Stimulated activated CD8-positive, alpha-beta memory T cell treated with anti-CD3 and anti-CD28 coated beads, Interleukin-2, amount 100 ng/mL, for 1 hour (primary cell): ENCODE measurements around the gene AHNAK2.

Experiments
- DNase-seq, 2 donors: peaks; one replicate each; pipeline ENCODE4 v3.0.0-alpha.2; 2020; ENCODE audit warnings: low read depth in 2 of 2

The AHNAK2 gene

DNA sequence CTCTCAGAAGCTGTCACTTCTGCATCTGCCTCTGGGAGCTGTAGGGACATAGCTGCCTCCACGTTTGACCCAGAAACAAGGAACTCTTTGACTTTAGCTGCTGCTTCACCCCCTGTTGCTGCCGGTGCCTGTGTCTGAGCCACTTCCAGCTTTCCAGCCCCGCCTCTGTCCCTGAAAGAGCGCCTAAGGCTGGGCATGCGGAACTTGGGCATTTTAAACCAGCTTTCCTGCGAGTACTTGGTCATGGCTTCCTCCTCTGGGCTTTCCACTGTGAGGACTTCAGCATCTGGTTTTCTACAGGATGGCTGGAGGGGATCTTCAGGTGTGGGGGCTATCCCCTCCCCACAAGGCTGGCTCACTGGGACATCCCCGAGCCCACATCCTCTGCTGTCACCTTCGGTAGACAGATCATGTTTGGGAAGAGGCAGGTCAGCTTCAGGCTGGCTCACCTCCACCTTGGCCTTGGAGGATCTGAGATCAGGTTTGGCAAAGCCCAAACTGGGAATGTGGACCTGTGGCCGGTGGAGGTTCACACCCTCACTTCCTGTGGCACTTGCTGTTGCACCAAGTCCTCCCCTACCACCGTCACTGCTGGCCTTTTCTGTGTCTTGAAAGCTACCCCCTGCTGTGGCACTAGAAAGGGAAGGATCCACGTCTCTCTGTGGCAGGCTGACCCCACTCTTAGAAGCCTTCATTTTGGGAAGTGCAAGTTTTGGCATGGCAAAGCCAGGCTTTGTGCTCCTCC, 38.3 kb downstream of the AHNAK2 start:
- no peak for DNase-seq

DNA sequence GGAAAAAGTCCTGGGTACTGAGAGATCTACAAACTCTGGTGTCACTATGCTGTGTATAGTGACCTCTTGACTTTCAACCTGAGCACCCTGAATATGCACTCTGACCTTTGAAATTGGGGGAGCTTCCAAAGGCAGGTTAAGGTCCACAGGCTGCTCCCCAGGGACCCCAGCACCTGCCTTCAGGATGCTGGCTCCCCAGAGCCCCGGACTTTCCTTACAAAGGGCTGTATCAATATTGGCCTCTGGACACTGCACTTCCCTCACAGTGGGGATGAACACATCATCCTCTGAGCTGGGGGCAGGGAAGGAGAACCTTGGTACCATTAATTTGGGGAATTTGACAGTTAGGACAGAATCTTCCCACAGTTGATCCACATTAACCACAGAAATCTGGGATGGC, 39.2 kb downstream of the AHNAK2 start:
- no peak for DNase-seq

DNA sequence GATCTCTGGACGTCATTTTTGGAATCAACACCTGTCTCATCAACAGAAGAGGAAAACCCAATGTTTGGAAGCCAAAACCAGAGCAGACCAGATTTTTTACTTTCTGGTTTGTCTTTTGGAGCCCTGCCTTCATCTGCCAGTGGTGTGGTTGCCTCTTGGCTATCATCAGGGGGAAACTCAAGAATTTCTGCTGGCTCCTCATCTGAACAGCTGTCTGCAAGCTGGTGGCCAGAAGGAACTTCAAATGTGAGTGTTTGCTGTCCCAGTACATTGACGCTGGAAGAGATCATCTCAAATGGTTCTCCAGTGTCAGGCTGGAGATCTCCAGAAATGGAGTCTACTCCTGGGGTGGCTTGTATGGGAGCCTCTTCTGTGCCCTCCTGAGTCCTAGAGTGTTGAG, 39.7 kb downstream of the AHNAK2 start:
- DNase-seq, result no peak

DNA sequence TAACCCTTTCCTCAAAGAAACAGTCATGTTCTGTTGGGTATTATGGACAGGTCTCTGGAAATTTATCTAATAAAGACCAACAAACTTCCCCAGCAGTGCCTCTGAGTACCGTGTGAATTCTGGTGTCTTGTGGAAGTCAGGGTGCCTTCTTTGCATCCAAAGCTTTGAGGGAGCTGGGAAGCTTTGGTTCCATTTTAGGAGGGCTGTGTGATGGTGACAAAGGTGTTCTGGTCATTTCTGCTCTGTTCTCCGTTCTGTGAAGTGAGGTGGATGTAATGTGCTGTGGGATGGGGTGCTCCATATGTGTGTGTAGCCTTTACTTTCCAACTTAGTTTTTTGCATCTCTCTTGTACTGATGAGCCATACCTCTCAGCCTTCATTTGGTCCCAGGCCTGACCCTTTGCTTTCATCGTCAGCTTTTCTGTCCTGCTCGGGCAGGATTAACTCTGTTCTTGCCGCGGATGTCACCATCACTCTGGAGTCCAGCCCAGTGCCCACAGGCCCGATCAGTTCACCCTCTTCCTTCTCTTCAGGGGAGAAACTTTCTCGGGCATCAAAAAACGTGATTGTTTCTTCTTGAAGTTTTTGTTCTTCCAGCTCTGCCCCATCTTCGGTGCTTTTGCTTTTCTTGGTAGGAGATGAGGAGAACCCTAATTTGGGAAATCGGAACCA, 40.3 kb downstream of the AHNAK2 start:
- DNase-seq, result no peak

DNA sequence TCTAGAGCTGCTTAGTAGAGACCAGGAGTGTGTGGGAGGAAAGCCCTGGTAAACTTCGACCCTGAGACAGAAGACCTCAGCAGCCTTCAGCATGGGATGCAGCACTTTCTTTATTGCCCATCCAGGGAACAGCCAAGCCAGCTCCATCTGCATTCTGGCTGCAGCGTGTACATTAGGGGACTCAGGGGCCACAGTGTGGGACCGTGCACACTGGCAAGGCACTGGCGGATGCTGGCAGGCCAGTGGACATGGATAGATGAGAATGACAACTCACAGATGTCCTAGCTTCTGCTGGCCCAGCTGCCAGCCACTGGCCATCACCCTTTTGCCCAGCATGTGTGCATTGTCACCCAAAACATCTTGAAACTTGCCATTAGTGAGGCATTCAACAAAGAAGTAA, 41.0 kb downstream of the AHNAK2 start:
- no peak for DNase-seq

DNA sequence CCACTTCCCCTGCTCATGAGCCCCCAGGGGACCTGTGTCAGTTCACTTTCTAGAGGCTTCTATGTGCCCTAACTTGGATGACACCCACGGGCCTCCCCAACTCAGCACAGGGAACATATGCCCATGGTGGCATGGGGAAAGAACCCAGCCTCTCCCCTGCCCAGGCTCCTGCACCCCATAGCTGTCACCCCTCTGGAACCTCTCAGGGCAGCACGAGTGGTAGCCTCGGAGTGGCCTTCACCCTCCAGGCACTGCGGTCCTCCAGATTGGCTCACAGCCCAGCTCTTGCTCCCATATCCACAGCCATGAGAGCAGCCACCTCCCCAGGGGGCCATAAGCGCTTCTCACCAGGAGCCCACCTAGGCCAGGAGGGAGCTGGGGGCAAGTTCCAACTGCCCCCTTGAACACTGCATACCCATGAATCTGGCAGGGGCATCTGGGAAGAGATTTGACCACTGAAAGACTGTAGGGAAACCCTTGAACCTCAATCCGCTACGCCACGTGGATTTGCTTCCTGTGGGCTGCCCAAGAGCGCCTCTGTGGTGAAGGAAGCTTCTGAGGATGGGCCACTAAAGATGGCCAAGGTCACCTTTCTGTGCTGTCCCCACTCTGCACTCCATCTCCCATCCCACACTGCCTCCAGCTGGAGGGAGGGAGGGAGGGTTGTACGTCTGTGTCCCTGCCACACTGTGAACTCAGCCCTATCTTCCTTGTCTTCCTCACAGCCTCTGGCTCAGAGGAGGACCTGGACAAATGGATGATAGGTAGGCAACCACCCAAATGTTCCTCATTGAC, 41.6 kb downstream of the AHNAK2 start:
- no peak for DNase-seq

DNA sequence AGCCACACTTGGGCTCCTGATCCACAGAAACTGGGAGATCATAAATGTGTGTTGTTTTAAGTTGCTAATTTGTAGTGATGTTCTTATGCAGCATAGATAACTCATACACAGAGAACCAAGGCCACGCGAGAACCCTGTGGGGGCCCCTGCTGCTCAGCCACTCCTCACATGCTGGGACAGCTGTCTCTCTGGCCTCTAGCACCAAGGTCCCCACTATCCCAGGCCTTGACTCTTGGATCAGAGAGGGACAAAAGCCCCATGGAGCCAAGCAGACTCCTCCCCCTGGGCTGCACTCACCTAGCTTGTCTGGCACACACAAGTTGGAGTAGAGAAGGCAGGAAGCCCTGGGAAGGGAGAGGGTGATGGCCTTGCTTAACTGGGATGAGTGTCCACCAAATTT, 42.2 kb downstream of the AHNAK2 start:
- no peak for DNase-seq

DNA sequence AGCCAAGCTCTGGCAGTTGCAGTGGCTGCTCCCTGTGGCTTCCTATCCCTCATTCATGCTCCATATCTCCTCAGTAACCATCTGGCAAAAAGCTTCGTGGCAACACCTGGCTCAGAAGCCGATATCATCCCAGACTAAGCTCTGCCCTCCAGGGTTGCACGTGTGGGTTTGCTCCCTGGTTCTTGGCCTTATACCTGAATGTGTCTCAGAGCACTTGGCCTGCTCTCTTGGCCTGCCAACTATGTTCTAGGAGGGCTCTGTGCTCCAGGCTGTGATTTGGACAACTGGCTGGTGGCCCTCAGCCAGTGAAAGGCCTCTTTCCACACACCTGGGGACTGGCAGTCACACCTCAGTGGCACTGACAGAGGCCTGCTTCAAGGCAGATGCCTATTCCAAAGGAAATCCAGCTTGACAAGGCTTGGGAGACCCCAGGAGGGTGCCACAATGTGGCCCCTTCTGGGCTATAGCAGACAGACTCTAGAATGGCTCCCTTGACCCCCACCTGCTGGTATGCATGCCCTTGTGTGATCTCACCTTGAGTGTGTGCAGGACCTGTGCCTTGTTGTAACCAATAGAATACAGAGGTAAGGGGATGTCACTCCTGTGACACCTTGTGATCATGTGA, 43.0 kb downstream of the AHNAK2 start:
- no peak for DNase-seq

DNA sequence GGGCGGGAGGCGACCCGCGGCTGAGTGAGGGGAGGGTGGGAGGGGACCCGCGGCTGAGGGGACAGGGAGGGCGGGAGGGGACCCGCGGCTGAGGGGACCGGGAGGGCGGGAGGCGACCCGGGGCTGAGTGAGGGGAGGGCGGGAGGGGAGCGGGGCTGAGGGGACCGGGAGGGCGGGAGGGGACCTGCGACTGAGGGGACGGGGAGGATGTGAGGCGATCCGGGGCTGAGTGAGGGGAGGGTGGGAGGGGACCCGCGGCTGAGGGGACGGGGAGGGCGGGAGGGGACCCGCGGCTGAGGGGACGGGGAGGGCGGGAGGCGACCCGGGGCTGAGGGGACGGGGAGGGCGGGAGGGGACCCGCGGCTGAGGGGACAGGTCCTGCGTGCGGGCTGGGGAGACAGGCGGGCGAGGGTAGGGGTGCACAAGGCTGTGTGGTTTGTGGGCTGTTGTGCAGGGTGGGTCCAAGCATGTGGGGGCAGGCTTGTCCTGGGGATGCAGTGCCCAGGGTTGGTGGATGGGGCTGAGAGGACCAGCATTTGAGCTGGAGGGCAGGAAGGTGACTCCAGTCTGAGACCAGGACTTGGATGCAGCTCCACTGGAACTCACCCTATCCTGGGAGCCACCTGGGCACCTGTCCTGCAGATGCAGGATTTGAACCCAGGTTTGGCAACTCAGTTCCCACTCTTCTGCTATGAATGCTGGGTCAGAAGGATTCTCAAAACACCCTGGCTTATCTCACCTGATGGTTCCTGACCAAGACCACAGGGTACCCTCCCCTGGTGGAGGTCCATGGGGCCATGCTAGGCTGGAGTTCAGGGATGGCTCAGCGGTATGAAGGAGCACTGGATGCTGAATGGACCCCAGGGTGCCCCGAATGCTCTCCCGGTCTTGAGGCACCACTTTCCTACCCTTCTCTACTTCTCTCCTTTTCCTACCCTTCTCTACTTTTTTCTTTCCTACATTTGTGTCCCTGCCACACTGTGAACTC, 44.1 kb downstream of the AHNAK2 start:
- no peak for DNase-seq

DNA sequence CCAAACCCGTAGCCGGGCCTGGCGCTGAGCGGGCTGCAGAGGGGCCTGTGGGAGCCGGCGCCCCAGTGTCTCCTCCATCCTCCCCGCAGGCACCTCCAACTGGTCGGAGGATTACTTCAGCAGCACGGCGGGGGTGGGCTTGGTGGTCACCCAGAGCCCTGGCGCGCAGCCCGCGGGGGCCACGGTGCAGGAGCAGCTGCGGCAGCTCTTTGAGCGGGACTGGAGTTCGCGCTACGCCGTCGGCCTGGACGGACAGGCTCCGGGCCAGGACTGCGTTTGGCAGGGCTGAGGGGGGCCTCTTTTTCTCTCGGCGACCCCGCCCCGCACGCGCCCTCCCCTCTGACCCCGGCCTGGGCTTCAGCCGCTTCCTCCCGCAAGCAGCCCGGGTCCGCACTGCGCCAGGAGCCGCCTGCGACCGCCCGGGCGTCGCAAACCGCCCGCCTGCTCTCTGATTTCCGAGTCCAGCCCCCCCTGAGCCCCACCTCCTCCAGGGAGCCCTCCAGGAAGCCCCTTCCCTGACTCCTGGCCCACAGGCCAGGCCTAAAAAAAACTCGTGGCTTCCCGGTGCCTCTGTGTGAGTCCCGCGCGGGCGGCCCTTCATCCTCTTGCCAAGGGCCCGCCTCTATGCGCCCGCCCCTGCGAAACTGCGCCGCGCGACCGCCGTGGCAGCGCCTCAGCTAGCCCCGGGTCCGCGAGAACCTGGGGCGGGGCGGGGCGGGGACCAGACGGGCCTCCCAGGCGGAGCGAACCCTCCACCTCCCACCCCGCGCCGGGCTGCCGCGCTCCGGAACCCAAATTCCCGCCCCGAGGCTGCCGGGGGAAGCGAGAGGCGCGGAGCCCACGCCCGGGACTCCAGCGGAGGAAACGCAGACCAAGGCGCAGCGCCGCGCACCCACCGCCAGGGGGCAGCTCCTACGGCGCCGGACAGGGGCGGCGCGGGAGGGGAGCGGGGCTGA, 45.2 kb downstream of the AHNAK2 start:
- peak; percentile 71 to 72 for DNase-seq

DNA sequence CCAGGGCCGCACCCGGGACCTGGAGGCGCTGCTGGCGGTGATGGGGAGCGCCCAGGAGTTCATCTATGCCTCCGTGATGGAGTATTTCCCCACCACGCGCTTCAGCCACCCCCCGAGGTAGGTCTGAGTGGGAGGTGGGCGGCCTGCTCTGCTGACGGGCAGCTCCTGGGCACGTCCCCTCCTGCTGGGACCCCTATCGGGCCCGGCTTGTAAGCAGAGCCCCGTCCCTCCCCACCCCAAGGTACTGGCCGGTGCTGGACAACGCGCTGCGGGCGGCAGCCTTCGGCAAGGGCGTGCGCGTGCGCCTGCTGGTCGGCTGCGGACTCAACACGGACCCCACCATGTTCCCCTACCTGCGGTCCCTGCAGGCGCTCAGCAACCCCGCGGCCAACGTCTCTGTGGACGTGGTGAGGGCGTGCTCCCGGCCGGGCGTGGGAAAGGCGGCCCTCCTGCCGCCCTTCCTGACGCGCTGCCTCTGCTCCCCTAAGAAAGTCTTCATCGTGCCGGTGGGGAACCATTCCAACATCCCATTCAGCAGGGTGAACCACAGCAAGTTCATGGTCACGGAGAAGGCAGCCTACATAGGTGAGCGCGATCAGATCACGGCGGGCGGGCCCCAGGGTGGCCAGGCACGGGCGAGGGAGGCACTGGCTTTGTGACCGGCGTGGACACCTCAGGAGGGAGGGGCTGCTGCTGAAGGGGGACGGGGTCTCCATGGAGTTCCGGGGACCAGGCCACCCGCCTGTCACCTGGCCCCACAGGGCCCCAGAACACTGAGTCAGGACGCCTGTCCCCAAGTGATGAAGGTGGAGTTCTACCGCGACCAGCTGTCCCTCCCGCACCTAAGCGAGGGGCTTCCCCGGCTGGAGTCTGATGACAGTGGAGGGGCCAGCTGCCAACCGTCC, 46.2 kb downstream of the AHNAK2 start:
- no peak for DNase-seq

DNA sequence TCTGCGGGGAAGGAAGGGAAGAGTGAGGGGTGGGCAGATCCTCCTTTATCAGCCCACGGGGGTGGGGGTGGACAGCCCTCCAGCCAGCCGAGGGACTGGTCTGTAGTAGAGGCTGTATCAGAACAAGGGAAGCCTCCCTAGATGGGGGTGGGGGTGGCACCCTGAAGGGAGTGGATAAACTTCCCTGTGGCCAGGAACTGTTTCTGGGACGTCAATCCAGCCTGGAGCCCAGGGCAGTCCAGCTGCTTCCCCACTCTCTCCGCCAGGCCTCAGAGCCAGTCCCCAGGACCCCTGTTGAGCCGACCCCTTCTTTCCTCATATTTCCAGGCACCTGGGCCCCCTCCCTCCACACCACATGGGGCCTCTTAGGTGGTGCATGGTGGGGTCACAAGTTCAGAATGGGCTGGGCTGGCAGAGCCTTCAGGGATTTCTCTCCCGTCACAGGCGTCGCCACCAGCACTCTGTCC, 46.8 kb downstream of the AHNAK2 start:
- no peak for DNase-seq

DNA sequence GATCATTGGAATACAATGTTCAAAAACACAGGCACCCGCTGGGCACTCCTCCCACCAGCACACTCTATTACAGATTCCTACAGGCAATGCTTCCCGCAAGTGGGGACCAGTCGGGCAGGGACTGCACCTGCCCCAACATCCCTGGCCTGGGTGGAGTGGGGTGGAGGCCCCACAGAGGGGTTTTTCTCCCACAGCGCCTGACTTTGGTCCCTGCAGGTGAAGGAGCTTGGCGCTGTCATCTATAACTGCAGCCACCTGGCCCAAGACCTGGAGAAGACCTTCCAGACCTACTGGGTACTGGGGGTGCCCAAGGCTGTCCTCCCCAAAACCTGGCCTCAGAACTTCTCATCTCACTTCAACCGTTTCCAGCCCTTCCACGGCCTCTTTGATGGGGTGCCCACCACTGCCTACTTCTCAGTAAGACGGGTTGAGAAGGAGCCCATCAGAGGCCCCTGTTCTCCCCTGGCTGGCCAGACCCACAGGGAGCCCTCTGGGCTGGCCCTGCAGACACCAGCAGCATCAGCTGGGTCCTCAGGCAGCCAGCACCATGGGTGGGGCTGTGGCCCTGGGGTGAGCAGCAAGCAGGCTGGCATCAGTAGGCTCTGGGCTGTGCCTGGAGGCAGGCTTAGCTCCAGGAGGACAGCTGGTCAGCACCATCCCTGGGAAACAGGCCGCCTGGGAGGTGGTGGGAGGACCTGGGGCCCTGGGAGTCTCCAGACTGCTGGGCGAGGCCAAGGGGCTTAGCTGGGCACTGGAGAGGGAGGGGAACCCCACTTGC, 47.5 kb downstream of the AHNAK2 start:
- no peak for DNase-seq

DNA sequence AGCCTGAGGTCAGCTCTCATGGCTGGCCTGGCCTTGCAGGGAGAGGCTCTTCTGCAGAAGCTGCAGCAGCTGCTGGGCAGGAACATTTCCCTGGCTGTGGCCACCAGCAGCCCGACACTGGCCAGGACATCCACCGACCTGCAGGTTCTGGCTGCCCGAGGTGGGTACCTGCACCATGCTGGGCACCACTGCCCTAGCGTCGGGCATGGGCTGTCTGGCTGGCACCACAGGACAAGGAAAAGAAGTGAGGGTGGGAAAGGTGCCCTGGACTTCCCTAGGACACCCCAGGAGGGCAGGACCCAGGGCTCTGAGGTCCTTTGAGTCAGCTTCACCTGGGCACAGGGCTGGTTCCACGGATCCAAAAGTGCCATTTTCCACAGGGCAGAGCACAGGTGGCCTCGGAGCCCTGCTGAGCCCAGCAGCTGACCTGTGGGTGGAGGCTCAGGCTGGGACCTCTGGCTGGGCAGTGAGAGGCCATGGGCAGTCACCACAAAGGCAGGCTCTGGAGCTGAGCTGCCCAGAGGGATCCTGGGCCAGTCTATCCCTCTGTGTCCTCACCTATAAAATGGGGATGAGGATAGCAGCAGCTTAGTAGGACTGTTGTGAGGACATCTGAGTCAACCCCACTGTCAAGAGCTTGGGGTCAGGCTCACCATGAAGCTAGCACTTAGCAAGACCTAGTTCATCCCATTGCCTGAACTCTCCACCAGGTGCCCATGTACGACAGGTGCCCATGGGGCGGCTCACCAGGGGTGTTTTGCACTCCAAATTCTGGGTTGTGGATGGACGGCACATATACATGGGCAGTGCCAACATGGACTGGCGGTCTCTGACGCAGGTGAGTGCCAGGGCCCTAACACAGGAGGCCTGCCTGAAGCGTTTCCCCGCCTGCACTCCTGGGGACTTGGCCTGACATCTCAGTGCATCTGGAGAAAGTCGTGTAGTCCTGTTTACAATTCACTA, 48.6 kb downstream of the AHNAK2 start:
- DNase-seq, result no peak

DNA sequence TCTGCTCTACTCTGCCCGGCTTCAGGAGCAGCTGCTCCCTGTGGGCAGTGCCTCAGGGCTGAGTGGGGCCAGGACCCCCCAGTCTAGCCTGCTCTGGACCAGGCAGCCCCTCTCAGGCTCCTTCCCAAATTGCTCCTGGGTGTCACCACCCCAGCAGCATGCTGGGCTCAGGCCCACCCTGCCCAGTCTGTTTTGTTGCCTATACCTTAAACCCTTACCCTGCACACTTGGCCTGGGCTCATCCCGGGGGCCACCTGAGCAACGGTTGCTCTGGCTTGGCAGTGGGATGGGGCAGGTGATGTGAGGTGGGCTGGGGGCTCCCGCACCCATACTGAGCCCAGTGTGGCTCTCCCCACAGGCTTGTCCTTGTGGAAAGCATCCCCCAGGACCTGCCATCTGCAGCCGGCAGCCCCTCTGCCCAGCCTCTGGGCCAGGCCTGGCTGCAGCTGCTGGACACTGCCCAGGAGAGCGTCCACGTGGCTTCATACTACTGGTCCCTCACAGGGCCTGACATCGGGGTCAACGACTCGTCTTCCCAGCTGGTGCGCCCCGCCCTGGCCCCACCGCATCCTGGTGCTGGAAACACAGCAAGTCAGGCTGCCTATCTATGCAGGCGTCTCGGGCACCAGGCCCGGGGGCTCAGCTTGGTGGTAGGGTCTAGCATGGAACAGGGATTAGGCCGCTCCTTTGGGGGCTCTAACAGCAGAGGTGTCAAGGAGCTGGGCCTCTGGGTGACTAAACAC, 49.6 kb downstream of the AHNAK2 start:
- DNase-seq, result no peak

DNA sequence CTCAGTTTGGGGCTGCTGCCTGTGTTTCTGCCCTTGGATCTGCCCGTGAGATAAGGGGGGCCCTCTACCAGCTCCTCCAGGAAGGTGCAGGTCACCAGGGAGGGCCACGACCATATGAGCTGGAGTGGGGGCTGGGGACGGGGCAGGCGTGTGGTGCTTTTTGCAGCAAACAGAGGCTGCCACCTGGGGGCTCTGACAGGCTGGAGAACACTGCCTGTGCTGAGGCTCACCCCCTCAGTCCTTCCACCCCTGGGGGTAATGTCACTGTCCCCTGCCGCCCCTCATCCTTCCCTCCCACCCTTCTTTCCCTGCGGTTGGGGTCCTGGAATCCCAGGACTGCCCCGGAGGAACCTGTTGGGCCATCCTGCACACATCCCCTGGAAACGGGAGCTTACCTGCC, 50.3 kb downstream of the AHNAK2 start:
- no peak for DNase-seq
